H1 (cell line): ENCODE data around the gene SLC9C2.

Experiments
- BCL11A ChIP-seq, 2 experiments: IDR thresholded peaks; one replicate each; pipeline ENCODE4 v1.6.1; 2011; ENCODE audit warnings: low read depth in 2 of 2, low read length in 2 of 2, mild to moderate bottlenecking in 2 of 2
- CTBP2 ChIP-seq: IDR thresholded peaks from 2 replicates; pipeline ENCODE4 v1.7.0; 2011; ENCODE audit warnings: borderline replicate concordance, mild to moderate bottlenecking, moderate library complexity, mixed read lengths, low read length; ENCODE audit not compliant: insufficient read depth, insufficient read length
- CTCF ChIP-seq, 3 experiments: IDR thresholded peaks; 1 replicate in 2 of 3; 2 replicates in 1 of 3; pipeline versions ENCODE4 v1.5.1 to v1.6.1; 2011; ENCODE audit warnings: low read length in 3 of 3, mild to moderate bottlenecking in 3 of 3, inconsistent platforms in 2 of 3, low read depth in 1 of 3, moderate library complexity in 1 of 3; ENCODE audit not compliant: insufficient read depth in 1 of 3; ENCODE audit errors: control extremely low read depth in 1 of 3
- EGR1 ChIP-seq: IDR thresholded peaks from 2 replicates; pipeline ENCODE4 v1.6.1; 2011; ENCODE audit warnings: low read depth, low read length, borderline replicate concordance
- JUN ChIP-seq: IDR thresholded peaks from 2 replicates; pipeline ENCODE4 v1.6.1; 2011; ENCODE audit warnings: low read depth, mild to moderate bottlenecking, improper control_type of control experiment, low read length
- MAFK ChIP-seq: IDR thresholded peaks from 2 replicates; pipeline ENCODE4 v1.6.1; 2012; ENCODE audit warnings: low read depth, mild to moderate bottlenecking, improper control_type of control experiment, low read length
- POLR2AphosphoS5 ChIP-seq: IDR thresholded peaks from 2 replicates; pipeline ENCODE4 v1.6.1; 2011; ENCODE audit warnings: low read depth, low read length
- TCF12 ChIP-seq: IDR thresholded peaks from 2 replicates; pipeline ENCODE4 v1.6.1; 2011; ENCODE audit warnings: low read depth, mild to moderate bottlenecking, low read length

- no peak for TF ChIP-seq CTCF (IDR thresholded peaks at IDR 0.05; ENCODE audit: control extremely low read depth in 1 of 3, insufficient read depth in 1 of 3, low read depth in 1 of 3, low read length in 3 of 3)
- no peak for TF ChIP-seq POLR2AphosphoS5
- no peak for TF ChIP-seq TCF12
- no peak for TF ChIP-seq EGR1
- TF ChIP-seq JUN, result no peak
- no peak for TF ChIP-seq BCL11A (IDR thresholded peaks at IDR 0.05; ENCODE audit: low read depth in 2 of 2, low read length in 2 of 2)
- TF ChIP-seq MAFK, result no peak
- no peak for TF ChIP-seq CTBP2
Observed at GRCh38 chr1:173520799-173521198, 82.1 kb downstream of the SLC9C2 start.
